IMR-90 (cell line): ENCODE data around the gene SPIN1. TPM values are rescaled to one million over a fixed set of nuclear protein-coding genes. Genes with fewer than 3 reads are reported as not detected.

Source experiments
- ATAC-seq: fragments of 200-7000 bp; cut with Tn5 transposase; 2 replicates; pipeline ENCODE4 v1.9.1; 2020; ENCODE audit warnings: low read depth, mild to moderate bottlenecking, moderate library complexity
- BruUV-seq: library from RNA; stranded (reverse); fragments of 400-500 nt; replicated peaks from 2 replicates; lab custom pipeline; 2021; lab: Mats Ljungman, UMichigan
- CTCF ChIA-PET: fragments of 300-600 bp; formaldehyde crosslinking; extraction: SDS; loops from one replicate; lab custom pipeline; 2021; ENCODE audit warnings: antibody characterized with exemption; lab: Yijun Ruan, JAX
- POLR2A ChIA-PET: fragments of 300-600 bp; sonication (Branson Sonifier 250); formaldehyde crosslinking; loops from one replicate; lab custom pipeline; 2022; ENCODE audit warnings: antibody characterized with exemption; ENCODE audit not compliant: unreplicated experiment; lab: Charles Lee
- DNase-seq: peaks from one replicate; pipeline ENCODE4 v3.0.0; 2013
- H2AFZ ChIP-seq: replicated peaks from 2 replicates; pipeline ENCODE3; 2013; ENCODE audit warnings: low read length, mild to moderate bottlenecking; ENCODE audit not compliant: poor library complexity
- H2AK5ac ChIP-seq: 2 replicates; pipeline ENCODE4 v1.6.1; 2013; ENCODE audit warnings: low read depth, low read length, inconsistent platforms
- H2AK9ac ChIP-seq: replicated peaks from 2 replicates; pipeline ENCODE3; 2013; ENCODE audit warnings: mild to moderate bottlenecking, low read depth, low read length, moderate library complexity; ENCODE audit not compliant: poor library complexity
- H2BK120ac ChIP-seq: 2 replicates; pipeline ENCODE4 v1.6.1; 2013; ENCODE audit warnings: low read depth, low read length, inconsistent platforms
- H2BK15ac ChIP-seq: 3 replicates; pipeline ENCODE4 v1.6.1; 2013; ENCODE audit warnings: low read depth, low read length, inconsistent platforms
- H2BK20ac ChIP-seq: 2 replicates; pipeline ENCODE4 v1.6.1; 2013; ENCODE audit warnings: low read depth, mild to moderate bottlenecking, inconsistent platforms, low read length, moderate library complexity
- H2BK5ac ChIP-seq: 2 replicates; pipeline ENCODE4 v1.6.1; 2013; ENCODE audit warnings: mild to moderate bottlenecking, low read depth, low read length, inconsistent platforms; ENCODE audit not compliant: poor library complexity, severe bottlenecking
- H3K14ac ChIP-seq: replicated peaks from 2 replicates; pipeline ENCODE4 v1.6.1; 2013; ENCODE audit warnings: low read depth, low read length, inconsistent platforms
- H3K18ac ChIP-seq: 2 replicates; pipeline ENCODE4 v1.6.1; 2013; ENCODE audit warnings: low read depth, low read length, control low read depth
- H3K23ac ChIP-seq: 2 replicates; pipeline ENCODE4 v1.6.1; 2013; ENCODE audit warnings: low read depth, low read length, inconsistent platforms
- H3K27ac ChIP-seq: 2 replicates; pipeline ENCODE4 v1.5.1; 2013; ENCODE audit warnings: mild to moderate bottlenecking, control low read depth, low read length; ENCODE audit not compliant: insufficient read depth
- H3K27me3 ChIP-seq: 2 replicates; pipeline ENCODE4 v1.6.1; 2013; ENCODE audit warnings: low read length; ENCODE audit not compliant: control insufficient read depth, insufficient read depth
- H3K36me3 ChIP-seq: 2 replicates; pipeline ENCODE4 v1.6.1; 2013; ENCODE audit warnings: low read length, mixed read lengths; ENCODE audit not compliant: control insufficient read depth, insufficient read depth
- H3K4ac ChIP-seq: 2 replicates; pipeline ENCODE4 v1.6.1; 2013; ENCODE audit warnings: low read depth, low read length, inconsistent platforms
- H3K4me1 ChIP-seq: 2 replicates; pipeline ENCODE4 v1.6.1; 2013; ENCODE audit warnings: low read length, mixed read lengths; ENCODE audit not compliant: control insufficient read depth, insufficient read depth
- H3K4me2 ChIP-seq: 2 replicates; pipeline ENCODE4 v1.6.1; 2013; ENCODE audit warnings: low read depth, mild to moderate bottlenecking, control low read depth, low read length, moderate library complexity
- H3K4me3 ChIP-seq: 2 replicates; pipeline ENCODE4 v1.5.1; 2013; ENCODE audit warnings: low read depth, mild to moderate bottlenecking, control low read depth, low read length, moderate library complexity; ENCODE audit not compliant: insufficient read depth
- H3K56ac ChIP-seq: 2 replicates; pipeline ENCODE4 v1.6.1; 2013; ENCODE audit warnings: low read length, inconsistent platforms; ENCODE audit not compliant: insufficient read depth; ENCODE audit errors: extremely low read depth
- H3K79me1 ChIP-seq, 2 experiments: 2 replicates each; pipeline ENCODE4 v1.6.1; 2013; ENCODE audit warnings: low read length in 2 of 2, inconsistent platforms in 1 of 2, low read depth in 1 of 2
- H3K9ac ChIP-seq: 2 replicates; pipeline ENCODE4 v1.6.1; 2013; ENCODE audit warnings: low read depth, low read length, control low read depth
- H3K9me1 ChIP-seq: 2 replicates; pipeline ENCODE4 v1.6.1; 2013; ENCODE audit warnings: low read length, inconsistent platforms; ENCODE audit not compliant: insufficient read depth
- H3K9me3 ChIP-seq: 2 replicates; pipeline ENCODE4 v1.6.1; 2013; ENCODE audit warnings: low read length; ENCODE audit not compliant: control insufficient read depth, insufficient read depth
- H4K20me1 ChIP-seq: 2 replicates; pipeline ENCODE4 v1.6.1; 2013; ENCODE audit warnings: low read length, inconsistent platforms; ENCODE audit not compliant: insufficient read depth
- H4K5ac ChIP-seq: 2 replicates; pipeline ENCODE4 v1.6.1; 2013; ENCODE audit warnings: mild to moderate bottlenecking, low read depth, low read length, control low read depth
- H4K8ac ChIP-seq, 2 experiments: 2 replicates each; pipeline ENCODE4 v1.6.1; 2013; ENCODE audit warnings: low read depth in 2 of 2, low read length in 2 of 2, control low read depth in 1 of 2, inconsistent platforms in 1 of 2
- H4K91ac ChIP-seq: 2 replicates; pipeline ENCODE4 v1.6.1; 2013; ENCODE audit warnings: low read depth, low read length, inconsistent platforms; ENCODE audit not compliant: insufficient read depth
- BHLHE40 ChIP-seq: fragments of 150-350 bp; IDR thresholded peaks from 2 replicates; pipeline ENCODE4 v1.6.1; 2016; ENCODE audit warnings: mild to moderate bottlenecking, low read depth, low read length
- CEBPB ChIP-seq: IDR thresholded peaks from 2 replicates; pipeline ENCODE4 v1.6.1; 2012; ENCODE audit warnings: low read depth, low read length, improper control_type of control experiment
- CHD1 ChIP-seq: IDR thresholded peaks from 2 replicates; pipeline ENCODE4 v1.6.1; 2012; ENCODE audit warnings: low read depth, low read length, improper control_type of control experiment
- FOS ChIP-seq: fragments of 150-350 bp; IDR thresholded peaks from 2 replicates; pipeline ENCODE4 v1.6.1; 2016; ENCODE audit warnings: low read depth, low read length
- MAFK ChIP-seq: IDR thresholded peaks from 2 replicates; pipeline ENCODE4 v1.6.1; 2012; ENCODE audit warnings: low read depth, low read length, improper control_type of control experiment
- MAZ ChIP-seq: IDR thresholded peaks from 2 replicates; pipeline ENCODE4 v1.6.1; 2012; ENCODE audit warnings: low read depth, mild to moderate bottlenecking, low read length, improper control_type of control experiment, moderate library complexity, borderline replicate concordance
- MXI1 ChIP-seq: IDR thresholded peaks from 2 replicates; pipeline ENCODE4 v1.6.1; 2012; ENCODE audit warnings: low read depth, mild to moderate bottlenecking, low read length, moderate library complexity, borderline replicate concordance
- NFE2L2 ChIP-seq: fragments of 150-350 bp; IDR thresholded peaks from 2 replicates; pipeline ENCODE4 v1.6.1; 2016; ENCODE audit warnings: low read depth, mild to moderate bottlenecking, low read length
- POLR2A ChIP-seq: IDR thresholded peaks from 2 replicates; pipeline ENCODE4 v1.6.1; 2012; ENCODE audit warnings: mild to moderate bottlenecking, low read depth, low read length
- RAD21 ChIP-seq: IDR thresholded peaks from 2 replicates; pipeline ENCODE4 v1.6.1; 2012; ENCODE audit warnings: low read length, improper control_type of control experiment
- RCOR1 ChIP-seq: IDR thresholded peaks from 2 replicates; pipeline ENCODE4 v1.6.1; 2012; ENCODE audit warnings: mild to moderate bottlenecking, low read length, improper control_type of control experiment; ENCODE audit not compliant: insufficient replicate concordance
- RFX5 ChIP-seq: IDR thresholded peaks from 2 replicates; pipeline ENCODE4 v1.8.0; 2012; ENCODE audit warnings: low read depth, mild to moderate bottlenecking, low read length, moderate library complexity
- SMC3 ChIP-seq: fragments of 150-350 bp; IDR thresholded peaks from 2 replicates; pipeline ENCODE4 v1.6.1; 2016; ENCODE audit warnings: low read depth, mild to moderate bottlenecking, antibody characterized with exemption, low read length, moderate library complexity
- WGBS, 2 experiments: methylation state at CpG; one replicate each; pipeline versions ENCODE4 v1.1.5 to v1.1.7; 2013; ENCODE audit warnings: missing lambda C conversion rate in 2 of 2; ENCODE audit not compliant: insufficient read length in 1 of 2; ENCODE audit errors: extremely low coverage in 2 of 2; 5-methylcytosine and 5-hydroxymethylcytosine counted together
- dilution Hi-C: fragments of 300-500 bp; cut with HindIII; formaldehyde crosslinking; loops from one replicate; pipeline ENCODE4 v1.14.3; 2018; ENCODE audit warnings: low sequenced_read_pairs; ENCODE audit not compliant: unreplicated experiment
- in situ Hi-C: fragments of 300-500 bp; cut with MboI; formaldehyde crosslinking; loops from 3 replicates; pipeline ENCODE4 v1.14.3; 2019; ENCODE audit warnings: low sequenced_read_pairs, inconsistent platforms, mixed read lengths
- intact Hi-C: fragments of 100-400 bp; cut with micrococcal nuclease; formaldehyde crosslinking; loops from 2 replicates; pipeline ENCODE4 v1.10.0; 2022
- polyA plus RNA-seq, 3 experiments: library from polyadenylated mRNA; depleted of rRNA; stranded (reverse); fragments of >200 nt; gene quantifications; 2 replicates each; pipeline ENCODE4 v1.2.3, GENCODE V29; 2012; ENCODE audit warnings: low replicate concordance in 1 of 3
- total RNA-seq: library from RNA; depleted of rRNA; stranded (reverse); fragments of >200 nt; gene quantifications from 2 replicates; pipeline ENCODE4 v1.2.3, GENCODE V29; 2012
- TF ChIP-seq, protein P1 (sequence below): fragments of 150-350 bp; IDR thresholded peaks from 2 replicates; pipeline ENCODE4 v1.6.1; 2017; ENCODE audit warnings: mild to moderate bottlenecking, antibody characterized with exemption, low read length, low read depth
- TF ChIP-seq, protein P2 (sequence below): fragments of 150-350 bp; IDR thresholded peaks from 2 replicates; pipeline ENCODE4 v1.6.1; 2016; ENCODE audit warnings: low read depth, mild to moderate bottlenecking, low read length, moderate library complexity, borderline replicate concordance
- TF ChIP-seq, protein P3 (sequence below): conservative IDR thresholded peaks from 2 replicates; pipeline ENCODE4 v1.5.1; 2012; ENCODE audit warnings: mild to moderate bottlenecking, low read depth, low read length, improper control_type of control experiment

SPIN1 gene
- total and polyA plus RNA-seq, 2 of the 4 experiments (the other 2 are of a cell fraction) = 63.3 to 141 TPM

DNA sequence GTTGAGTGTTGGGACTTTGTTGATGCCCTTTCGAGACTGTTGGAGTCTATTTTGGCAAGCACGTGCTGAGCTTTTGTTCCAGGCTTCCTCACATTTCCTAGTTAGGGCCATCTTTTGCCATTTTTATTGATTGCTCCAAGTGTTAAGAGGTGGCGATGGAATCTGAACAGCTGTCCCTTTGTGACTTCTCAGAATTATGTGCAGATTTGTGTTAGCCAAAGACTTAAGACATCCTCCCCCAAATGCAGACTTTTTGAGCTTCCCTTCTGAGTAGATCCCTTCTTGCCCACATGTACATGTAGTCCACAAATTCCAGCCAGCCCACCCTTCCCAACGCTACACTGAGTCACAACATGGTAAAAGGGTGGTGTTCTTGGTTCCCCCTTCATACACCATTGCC, 59.2 kb downstream of the SPIN1 start:
- BruUV-seq = no TSS peak
- peaks cover 6% of the 10 kb centered on the region for H3K4me1 ChIP-seq
- no peak overlapping the region for H3K4ac ChIP-seq
- DNase-seq (no peak), ATAC-seq (no peak)
- H4K8ac ChIP-seq = no peak overlapping the region
- intact Hi-C loops = no loop called here
- peaks cover 26% of the 10 kb centered on the region for H4K20me1 ChIP-seq
- H3K56ac ChIP-seq = no peak overlapping the region
- dilution Hi-C loops = no loop called here
- ChIA-PET CTCF (no interaction called here), POLR2A (no interaction called here)
- no peak overlapping the region for H3K18ac ChIP-seq
- TF ChIP-seq POLR2A (no peak), RCOR1 (no peak), FOS (no peak), MXI1 (no peak), MAFK (no peak), MAZ (no peak), RAD21 (no peak), NFE2L2 (no peak), BHLHE40 (no peak), SMC3 (no peak), CHD1 (no peak), RFX5 (no peak), CEBPB (no peak)
- TF ChIP-seq, protein P1, sequence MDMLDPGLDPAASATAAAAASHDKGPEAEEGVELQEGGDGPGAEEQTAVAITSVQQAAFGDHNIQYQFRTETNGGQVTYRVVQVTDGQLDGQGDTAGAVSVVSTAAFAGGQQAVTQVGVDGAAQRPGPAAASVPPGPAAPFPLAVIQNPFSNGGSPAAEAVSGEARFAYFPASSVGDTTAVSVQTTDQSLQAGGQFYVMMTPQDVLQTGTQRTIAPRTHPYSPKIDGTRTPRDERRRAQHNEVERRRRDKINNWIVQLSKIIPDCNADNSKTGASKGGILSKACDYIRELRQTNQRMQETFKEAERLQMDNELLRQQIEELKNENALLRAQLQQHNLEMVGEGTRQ = no peak
- TF ChIP-seq, protein P2, sequence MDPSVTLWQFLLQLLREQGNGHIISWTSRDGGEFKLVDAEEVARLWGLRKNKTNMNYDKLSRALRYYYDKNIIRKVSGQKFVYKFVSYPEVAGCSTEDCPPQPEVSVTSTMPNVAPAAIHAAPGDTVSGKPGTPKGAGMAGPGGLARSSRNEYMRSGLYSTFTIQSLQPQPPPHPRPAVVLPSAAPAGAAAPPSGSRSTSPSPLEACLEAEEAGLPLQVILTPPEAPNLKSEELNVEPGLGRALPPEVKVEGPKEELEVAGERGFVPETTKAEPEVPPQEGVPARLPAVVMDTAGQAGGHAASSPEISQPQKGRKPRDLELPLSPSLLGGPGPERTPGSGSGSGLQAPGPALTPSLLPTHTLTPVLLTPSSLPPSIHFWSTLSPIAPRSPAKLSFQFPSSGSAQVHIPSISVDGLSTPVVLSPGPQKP = no peak
- TF ChIP-seq, protein P3, sequence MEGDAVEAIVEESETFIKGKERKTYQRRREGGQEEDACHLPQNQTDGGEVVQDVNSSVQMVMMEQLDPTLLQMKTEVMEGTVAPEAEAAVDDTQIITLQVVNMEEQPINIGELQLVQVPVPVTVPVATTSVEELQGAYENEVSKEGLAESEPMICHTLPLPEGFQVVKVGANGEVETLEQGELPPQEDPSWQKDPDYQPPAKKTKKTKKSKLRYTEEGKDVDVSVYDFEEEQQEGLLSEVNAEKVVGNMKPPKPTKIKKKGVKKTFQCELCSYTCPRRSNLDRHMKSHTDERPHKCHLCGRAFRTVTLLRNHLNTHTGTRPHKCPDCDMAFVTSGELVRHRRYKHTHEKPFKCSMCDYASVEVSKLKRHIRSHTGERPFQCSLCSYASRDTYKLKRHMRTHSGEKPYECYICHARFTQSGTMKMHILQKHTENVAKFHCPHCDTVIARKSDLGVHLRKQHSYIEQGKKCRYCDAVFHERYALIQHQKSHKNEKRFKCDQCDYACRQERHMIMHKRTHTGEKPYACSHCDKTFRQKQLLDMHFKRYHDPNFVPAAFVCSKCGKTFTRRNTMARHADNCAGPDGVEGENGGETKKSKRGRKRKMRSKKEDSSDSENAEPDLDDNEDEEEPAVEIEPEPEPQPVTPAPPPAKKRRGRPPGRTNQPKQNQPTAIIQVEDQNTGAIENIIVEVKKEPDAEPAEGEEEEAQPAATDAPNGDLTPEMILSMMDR = no peak
- H3K9me3 ChIP-seq = no peaks in the 10 kb centered on the region
- no peak overlapping the region for H3K9ac ChIP-seq
- no peak overlapping the region for H3K27ac ChIP-seq
- no peak overlapping the region for H2AK5ac ChIP-seq
- WGBS, 2 experiments = no CpG with 5 or more reads among the region's 4 CpGs
- H3K23ac ChIP-seq = no peak overlapping the region
- no peak overlapping the region for H2AFZ ChIP-seq
- in situ Hi-C loops = no loop called here
- H3K27me3 ChIP-seq = no peaks in the 10 kb centered on the region
- no peak overlapping the region for H2BK120ac ChIP-seq
- H3K9me1 ChIP-seq = peaks cover 15% of the 10 kb centered on the region
- H4K91ac ChIP-seq = no peak overlapping the region
- peaks cover 37 to 74% of the 10 kb centered on the region in 2 experiments for H3K79me1 ChIP-seq
- no peak overlapping the region for H2BK5ac ChIP-seq
- no peak overlapping the region for H2BK15ac ChIP-seq
- no peak overlapping the region for H2AK9ac ChIP-seq
- no peak overlapping the region for H3K14ac ChIP-seq
- H3K36me3 ChIP-seq = peaks cover 18% of the 10 kb centered on the region
- no peak overlapping the region for H3K4me2 ChIP-seq
- H2BK20ac ChIP-seq = no peak overlapping the region
- H4K5ac ChIP-seq = no peak overlapping the region
- H3K4me3 ChIP-seq = no peak overlapping the region
